CD4-positive, alpha-beta T cell treated with Interleukin-4 for 4 hours (primary cell): ENCODE data around the gene SERPINB6.
"Not testable (repeated sequence)": the region's sequence is repeated elsewhere in the genome, so short reads cannot be mapped to it uniquely, and the experiment has no call there.

Experiments used
- DNase-seq: peaks from one replicate; pipeline ENCODE4 v3.0.0-alpha.2; 2020

SERPINB6 gene

GRCh38 chr6:2901645-2902502 is 69.5 kb downstream of the SERPINB6 start:
- not testable (repeated sequence) for DNase-seq

- DNase-seq: no peak
Observed at GRCh38 chr6:2900821-2901644, 70.3 kb downstream of the SERPINB6 start.

GRCh38 chr6:2900221-2900807 is 71.1 kb downstream of the SERPINB6 start:
- DNase-seq: no peak

GRCh38 chr6:2899596-2899995 is 71.8 kb downstream of the SERPINB6 start:
- DNase-seq: peak; percentile 52
